Germinal center (tissue), 1 donor: ENCODE measurements around the gene HAAO.
"Not testable (repeated sequence)": the region's sequence is repeated elsewhere in the genome, so short reads cannot be mapped to it uniquely, and the experiment has no call there.

Experiments
- DNase-seq: peaks from one replicate; pipeline ENCODE4 v3.0.0; 2012; ENCODE audit warnings: mixed read lengths, low spot score

HAAO gene

DNA sequence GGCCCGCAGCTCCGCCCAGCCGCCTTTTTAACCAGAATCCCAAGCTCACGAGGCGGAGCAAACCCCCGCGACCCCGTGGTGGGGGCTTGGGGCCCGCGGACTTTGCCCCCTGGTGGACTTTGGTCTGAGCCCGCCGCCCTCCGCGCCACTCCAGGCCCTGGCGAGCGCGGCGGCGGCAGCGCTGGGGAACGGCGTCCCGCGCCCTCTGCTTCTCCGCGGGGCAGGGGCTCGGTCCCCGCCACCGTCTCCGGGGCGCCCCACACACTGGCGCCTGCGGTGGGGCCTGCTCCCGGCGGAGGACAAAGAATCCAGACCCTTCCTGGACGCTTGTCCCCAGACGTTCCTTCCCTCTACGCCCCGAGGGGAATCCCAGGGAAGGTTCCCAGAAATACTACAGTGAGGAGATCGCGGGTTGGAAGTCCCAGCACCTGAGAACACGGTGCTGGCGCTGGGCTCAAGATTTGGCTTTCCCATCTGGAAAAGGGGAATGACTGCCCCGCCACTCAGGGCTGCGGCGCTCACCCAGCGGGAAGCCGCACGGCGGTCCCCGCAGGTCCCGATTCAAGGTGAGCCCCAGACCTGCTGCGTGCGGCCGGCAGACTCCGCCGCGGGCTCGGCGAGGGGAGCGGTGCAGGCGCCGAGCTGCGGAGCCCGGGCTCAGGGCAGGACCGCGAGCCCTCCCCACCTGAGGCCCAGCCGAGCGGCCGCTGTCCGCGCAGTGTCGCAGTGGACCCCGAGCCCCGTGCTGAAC is at the start of gene HAAO:
HAAO (minus strand) TSS at position 1 of the 751 bp plus-strand sequence. CDS start 47 bp downstream, outside the sequence.
- peak; percentile 62 for DNase-seq

DNA sequence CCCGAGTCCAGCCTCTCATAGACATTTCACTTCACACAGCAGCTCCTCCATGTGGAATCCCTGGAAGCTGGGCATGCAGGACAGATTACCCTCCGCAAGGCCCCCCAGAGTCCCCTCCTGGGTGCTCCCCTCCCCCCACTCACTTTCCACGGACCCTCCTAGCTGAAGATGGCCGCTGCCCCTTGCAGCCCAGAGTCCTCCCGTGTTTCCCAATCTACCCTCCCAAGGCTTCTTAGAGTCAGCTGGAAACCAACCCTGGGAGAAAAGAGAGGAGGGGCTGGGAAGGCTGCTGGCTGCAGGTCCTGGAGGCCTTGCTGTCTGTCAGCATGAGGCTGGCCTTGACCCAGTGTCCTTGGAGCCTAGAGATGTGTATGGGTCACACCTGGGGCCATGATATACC is 49.0 kb upstream of the HAAO start:
- DNase-seq: no peak

DNA sequence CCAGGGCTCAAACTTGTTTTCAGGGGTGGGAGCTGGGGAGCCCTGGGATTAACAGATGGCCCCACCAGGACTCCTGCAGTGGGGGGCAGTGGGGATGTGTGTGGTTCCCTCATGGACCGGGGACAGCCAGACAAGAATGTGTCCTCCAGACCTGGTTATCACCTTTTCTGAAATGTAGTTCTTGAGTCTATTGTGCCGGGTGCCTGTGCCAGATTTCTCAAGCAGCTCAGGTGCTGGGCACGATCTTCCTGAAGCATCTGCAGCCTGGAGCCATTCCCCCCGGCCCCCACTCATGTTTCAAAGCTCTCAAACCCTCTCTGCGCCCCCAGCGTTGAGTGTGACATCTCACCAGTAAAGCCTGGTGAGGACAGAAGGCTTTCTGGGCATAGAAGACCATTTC is 48.4 kb upstream of the HAAO start:
- no peak for DNase-seq

DNA sequence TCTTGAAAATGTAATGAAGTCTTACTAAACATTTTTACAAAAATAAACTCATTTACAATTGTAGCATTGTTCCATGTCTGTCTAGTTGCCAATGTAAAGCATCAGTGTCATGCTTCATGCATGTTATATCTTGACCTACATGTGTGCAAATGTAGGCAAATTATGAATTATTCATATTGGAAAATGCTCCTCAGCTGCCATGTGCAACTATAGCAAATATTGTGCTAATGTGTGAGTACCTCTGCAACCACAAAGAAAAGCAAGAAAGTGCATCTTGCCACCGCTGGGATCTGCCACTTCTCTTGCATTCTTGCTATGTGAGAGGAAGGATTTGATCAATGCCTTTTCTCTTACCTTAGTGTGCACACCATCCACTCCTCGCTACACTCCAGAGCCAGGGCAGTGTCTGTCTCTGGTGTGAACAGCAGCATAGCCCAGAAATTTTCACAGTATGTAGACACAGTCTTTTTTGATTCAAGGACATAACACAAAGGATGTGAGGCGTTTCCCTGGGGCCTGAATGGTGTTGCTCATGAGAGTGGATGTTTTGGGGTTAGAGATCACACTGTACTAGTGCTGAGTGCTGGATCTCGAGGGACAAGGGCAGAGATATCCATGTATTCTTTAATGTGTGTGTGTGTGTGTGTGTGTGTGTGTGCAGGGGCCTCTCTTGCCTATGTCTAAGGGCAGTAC is 47.6 kb upstream of the HAAO start:
- DNase-seq: no peak

DNA sequence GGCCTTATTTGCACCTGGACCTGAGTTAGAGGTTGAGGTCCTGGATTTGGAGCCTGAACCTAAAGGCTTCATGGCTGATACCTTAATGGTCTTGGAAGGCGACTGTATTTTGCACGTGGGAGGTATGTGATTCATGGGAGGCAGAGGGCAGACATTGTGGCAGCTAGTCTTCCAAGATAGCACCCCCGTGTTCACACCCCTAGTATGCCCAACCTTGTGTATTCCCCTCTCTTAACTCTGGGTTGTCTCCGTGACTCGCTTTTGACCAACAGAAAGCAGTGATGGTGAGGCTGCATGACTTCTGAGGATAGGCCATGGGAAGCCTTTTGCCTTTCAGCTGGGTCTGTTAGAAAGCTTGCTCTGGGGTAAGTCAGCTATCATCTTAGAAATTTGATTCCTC is 45.8 kb upstream of the HAAO start:
- DNase-seq: no peak

DNA sequence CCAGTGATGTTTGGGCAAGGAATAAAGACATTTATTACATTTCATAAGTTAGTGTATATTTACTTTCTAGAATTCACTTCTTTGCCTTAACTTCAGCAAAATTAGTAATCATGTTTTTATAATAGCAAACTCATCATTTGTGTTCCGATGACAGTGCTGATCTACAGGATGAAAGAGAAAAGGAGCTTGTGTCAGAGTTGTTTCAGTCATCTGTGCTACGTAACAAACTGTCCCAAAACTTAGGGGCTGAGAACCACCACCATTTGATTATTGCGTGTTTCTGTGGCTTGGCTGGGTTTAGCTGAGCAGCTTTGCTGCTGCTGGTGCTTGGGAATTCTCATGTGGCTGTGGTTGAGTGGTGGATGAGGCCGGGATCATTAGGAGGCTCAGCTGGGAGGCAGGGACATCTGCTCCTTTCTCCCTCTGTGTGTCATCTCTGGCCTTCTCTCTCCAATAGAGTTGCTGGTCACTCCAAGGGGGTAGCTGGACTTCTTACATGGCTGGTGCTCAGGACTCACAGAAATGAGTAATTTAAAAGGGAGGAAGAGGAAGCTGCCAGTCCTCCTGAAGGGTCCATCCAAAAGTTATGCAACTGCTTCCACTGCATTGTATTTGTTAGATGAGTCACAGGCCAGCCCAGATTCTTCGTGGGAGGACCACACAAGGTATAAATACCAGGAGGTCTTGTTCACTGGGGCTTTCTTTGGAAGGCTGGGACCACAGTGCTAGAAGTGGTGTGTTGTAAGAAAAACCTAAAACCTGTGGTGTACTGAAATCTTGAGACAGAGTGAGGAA is 43.4 kb upstream of the HAAO start:
- no peak for DNase-seq

DNA sequence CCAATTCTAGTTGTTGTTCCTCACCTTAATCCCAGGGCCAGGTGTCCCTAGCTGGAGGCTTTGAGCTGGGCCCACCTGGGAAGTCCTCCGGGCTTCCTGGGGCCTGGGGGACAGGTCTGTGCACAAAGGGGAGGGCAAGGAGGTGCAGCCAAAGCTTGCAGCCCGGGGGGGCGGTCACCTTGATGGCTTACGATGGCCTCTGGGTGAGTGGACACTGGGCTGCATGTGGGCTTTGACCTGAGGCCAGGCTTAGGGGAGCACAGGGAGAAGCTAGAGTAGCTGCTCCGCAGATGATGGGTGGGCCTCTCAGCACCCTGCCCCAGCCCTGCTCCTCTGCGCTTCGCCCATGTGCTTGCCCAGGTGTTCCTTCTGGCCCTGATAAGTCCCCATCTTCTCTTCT is 41.8 kb upstream of the HAAO start:
- no peak for DNase-seq

DNA sequence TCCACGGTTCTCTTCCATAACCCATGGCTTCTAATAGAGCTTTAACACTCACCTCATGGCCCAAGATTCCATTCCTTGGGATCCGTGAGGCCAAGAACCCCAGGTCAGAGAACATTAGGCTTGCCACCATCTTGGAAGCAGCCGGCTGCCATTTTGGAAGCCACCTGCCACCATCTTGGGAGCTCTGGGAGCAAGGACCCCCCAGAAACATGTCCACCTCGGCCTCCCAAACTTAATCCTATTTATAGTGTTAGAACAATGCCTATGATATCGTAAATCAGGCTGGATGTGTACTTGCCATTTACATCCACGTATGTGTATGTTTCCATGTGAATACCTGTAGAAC is 39.9 kb upstream of the HAAO start:
- no peak for DNase-seq

DNA sequence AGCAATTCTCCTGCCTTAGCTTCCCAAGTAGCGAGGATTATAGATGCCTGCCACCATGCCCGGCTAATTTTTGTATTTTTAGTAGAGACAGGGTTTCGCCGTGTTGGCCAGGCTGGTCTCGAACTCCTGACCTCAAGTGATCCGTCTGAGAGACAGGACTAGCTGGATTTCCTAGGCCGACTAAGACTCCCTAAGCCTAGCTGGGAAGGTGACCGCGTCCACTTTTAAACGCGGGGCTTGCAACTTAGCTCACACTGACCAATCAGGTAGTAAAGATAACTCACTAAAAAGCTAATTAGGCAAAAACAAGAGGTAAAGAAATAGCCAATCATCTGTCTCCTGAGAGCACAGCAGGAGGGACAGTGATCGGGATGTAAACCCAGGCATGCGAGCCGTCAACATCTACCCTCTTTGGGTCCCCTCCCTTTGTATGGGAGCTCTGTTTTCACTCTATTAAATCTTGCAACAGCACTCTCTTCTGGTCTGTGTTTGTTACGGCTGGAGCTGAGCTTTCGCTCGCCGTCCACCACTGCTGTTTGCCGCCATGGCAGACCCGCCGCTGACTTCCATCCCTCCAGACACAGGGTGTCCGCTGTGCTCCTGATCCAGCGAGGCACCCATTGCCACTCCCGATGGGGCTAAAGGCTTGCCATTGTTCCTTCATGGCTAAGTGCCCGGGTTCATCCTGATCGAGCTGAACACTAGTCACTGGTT is 39.3 kb upstream of the HAAO start:
- not testable (repeated sequence) for DNase-seq

DNA sequence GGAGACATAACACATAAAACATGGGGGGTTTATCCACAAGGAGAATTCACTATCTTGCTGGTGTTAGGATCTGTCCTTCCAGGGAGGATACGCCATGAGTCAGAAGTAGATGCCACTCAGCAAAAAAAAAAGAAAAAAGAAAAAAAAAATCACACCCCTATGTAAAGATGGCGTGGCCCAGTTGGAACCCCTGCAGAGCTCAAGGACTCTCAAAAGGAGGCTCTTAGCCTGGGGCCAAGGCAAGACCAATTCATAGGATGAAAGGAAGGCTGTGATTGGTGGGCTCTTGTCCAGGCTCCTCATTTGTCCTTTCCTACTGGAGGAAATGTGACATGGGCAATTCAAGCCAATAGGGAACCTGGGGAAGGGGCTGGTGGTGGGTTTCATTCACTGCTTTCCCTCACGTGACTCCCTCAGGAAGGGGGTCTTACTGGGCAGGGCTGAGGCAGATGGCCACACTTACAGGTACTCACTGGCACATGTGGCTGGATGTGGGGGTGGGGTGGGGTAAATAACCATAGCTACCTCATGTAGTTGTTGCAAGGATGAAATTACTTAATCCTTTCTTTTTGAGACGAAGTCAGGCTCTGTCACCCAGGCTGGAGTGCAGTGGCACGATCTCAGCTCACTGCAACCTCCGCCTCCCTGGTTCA is 38.7 kb upstream of the HAAO start:
- DNase-seq: no peak

DNA sequence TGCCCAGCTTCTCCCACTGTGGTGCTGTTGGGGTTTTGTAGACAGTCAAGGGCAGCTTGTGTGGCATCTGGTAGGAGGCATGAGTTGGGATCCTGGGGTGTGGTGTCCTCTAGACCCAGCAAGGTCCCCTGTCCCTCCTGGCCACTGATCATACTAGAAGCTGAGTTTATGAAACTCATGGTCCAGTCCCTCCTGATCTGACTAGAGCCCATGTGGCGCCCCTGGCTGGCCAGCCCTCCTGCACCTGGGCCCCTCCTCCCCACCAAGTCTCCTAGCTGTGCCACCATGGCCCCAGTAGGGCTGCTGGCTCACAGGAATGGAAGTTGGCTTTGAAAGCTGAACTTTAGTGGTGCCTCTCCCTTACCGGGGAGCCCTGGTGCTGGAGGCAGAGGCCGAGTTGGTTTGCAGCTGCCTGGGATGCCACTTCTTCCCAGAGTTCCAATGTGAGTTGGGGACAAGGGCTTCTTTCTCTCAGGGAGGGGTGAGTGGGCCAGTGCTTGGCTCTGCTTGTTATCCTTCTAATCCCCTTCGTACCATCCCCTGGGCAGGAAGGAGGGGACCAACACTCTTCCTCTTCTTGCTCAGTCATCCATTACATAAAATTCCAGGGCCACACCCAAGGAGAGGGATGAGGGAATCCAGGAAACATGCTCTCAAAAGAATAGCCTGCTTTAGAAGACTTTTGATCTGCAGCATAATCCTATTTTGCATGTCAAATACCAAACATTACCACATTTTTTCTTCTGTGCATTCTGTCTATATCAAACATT is 37.5 kb upstream of the HAAO start:
- no peak for DNase-seq

DNA sequence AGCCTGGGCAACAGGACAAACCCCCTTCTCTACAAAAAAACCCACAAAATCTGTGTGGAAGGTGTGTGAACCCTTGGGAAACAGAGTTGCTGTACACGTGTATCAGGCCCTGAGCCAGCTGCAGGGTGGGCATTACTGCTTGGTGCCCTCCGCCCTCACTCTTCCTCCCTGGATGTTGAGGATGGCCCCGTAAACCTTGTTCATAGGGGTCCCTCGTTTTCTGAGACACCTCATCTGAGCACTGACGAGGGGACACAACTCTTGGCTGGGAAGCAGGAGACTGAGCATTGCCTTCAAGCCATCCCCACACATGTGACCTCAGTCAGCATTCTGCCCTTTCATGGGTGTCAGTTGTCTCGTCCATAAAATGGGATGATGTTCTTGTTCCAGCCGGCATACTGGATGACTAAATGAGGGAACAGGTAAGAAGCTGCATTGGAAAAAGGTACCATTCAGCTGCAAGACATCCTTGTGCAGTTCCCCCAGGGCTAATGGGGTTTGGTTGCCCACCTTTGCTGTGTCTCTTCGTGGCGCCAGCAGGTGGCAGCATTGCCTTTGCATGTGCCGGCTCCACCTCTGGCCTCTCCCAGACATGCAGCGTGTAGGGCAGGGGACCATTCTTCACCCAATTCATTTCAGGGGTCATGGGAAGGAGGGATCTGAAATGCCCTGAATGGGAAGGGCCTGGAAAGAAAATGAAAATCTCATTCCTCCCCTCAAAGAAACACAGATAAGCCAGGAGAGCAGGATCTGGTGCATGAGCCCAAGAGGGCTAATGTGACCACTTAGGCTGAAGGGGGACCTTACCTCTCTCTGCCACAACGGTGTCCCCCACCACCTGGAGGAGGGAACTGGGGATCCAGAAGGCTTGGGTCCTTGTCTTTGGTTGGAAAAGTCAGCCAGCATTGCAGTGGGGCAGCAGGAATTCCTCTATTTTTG is 36.4 kb upstream of the HAAO start:
- DNase-seq: peak; percentile 89

DNA sequence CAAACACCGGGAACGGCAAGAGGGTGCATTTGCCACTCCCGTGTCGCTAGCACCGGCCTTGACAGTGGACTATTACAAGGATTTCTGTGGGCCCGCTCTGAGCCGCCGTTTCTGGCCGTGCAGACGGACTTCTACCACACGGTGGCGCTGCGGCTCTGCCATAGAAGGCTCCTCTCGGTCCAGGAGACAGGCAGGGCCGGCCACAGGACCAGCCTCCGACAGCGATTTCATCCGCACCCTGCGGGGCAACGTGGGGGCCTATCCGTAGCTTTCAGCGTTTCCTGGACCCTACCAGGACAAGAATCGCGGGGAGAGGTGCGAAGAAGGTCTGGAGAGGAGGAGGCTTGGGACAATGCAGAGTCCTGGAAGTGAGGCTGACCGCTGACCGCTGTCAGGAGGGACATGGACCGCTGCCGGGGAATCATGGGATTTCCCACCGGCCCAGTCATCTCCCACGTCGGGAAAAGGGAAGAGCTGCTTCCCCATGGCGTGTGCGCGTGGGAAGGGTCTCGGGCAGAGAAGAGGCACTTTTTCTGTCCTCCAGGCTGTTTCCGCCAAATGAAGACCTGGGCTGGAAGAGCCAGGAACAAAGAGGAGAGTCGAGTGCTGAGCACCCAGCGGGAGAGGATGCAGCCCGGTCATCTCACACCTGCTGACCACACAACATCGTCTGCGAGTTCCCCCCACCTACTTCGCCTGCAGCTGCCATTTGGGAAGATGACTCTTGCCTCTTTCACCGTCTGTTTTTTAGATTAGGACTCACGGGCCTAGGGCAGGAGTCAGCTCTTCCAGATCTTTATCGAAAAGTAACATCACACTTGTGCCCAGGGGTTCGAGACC is 35.5 kb upstream of the HAAO start:
- peak; percentile 77 for DNase-seq

DNA sequence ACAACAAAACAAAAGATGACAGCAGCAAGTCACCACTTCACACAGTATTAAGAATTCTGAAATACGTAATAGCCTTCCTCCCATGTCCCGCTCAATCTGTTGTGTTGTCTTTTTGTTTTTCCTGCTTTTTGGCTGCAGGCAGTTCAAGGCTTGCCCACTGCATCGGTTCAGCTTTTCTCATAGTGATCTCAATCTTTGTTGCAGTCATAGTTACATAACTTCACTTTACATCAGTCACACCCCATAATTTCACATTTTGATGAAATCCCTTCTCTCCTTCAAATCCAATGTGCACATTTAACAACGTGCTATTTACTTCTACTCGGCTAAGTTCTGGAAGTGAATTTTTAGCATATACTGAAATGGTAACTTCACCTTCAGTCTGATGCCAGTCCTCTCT is 33.8 kb upstream of the HAAO start:
- no peak for DNase-seq

DNA sequence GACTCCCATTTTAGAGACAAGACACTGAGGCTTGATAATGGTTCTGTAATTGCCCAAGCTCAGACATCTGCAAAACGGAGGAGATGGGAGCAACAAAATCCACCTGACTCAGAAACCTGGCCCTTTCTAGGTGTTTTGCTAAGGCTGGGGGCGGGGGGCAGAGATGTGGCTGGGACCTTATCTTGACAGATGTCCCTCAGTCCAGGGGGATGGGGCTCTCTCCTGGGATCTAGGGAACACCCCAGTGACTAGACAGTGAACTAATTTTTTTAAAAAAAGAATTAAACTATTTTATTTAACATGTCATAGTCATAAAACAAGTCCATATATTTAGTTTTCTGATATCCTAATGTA is 32.0 kb upstream of the HAAO start:
- DNase-seq: no peak

DNA sequence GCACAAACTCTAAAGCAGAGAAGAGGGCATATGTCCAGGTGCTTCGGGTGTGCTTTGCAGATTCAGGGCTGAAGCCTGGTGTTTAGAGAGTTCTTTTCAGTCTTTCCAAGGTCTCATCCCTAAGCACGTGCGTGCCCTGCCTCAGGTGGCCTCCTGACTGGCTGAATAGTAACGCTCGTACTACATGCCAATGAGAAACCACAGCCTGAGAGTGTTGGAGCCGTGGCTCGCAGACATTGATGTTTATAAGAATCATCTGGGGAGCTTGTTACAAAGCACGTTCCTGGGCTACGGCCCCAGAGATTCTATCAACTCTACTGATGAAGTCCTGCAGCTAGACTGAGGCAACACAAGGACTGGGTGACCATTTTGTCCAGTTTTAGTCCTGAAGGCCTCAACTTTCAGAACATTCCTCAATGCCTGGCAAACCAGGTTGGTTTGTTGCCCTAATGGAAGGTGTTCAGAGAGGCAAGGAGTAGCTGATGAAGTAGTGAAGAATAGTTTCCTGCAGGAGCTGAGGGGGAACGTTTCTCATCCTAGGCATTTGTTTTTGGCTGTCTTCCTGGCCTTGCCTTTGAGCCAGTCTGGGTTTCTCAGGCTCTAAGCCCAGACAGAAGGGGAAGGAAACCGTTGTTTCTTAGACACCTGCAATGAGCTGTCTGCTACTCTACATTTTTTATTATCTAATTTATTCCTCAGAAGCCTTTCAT is 31.5 kb upstream of the HAAO start:
- DNase-seq: no peak

DNA sequence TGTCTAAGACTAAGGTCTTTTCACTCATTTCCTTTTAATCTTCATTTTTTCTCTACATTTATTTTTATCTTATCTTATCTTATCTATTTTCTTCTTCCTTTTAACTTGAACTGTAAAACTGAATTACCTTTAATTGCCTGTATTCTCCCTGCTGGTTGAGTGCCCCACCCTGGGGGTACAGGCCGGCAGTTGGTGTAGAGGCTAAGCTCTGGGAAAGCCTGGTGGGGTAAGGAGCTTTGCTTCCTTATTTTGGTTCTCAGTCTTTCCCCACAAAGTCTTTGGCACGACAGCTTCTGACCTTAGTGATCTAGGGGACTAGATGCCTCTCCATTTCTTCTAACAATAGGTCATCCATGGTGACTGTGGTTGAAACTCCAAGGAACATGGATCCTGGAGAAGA is 26.8 kb upstream of the HAAO start:
- DNase-seq: no peak

DNA sequence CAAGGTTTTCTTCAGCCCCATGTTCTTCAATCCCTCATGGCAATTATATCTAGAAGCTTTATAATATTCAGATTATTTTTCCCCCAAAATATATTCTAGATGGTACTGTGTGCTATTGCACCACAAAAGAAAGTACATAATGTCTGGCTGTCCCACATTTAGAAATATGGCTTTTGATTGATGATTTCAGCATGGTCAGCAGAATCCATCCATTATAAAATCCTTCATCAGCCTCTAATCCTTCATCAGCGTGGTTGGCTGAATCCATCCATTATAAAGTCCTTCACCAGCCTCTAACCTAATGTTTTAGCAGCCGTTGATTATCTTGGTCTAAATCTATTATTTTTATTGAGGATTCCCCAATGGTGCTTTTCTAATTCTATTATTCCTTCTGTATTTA is 23.3 kb upstream of the HAAO start:
- no peak for DNase-seq

DNA sequence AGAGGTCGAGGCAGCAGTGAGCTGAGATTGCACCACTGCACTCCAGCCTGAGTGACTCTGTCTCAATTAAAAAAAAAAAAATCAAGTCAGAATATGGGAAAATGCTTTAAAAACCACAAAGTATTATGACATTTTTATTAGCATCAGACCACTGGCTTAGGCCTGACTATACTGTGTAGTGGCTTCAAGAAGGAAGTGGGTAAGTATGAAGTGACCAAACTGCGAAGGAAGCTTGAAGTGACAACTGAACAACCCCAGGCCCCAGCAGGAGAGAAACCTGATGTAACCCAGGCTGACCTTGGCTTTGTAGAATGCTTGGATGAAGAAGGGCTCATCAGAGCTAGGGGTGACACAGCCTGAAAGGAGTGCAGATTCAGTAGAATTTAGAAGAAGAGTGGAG is 21.4 kb upstream of the HAAO start:
- DNase-seq: no peak
